ENCODE data around the gene CDH4. TPM values are rescaled to one million over a fixed set of nuclear protein-coding genes. Genes with fewer than 3 reads are reported as not detected.
"Not testable (repeated sequence)": the region's sequence is repeated elsewhere in the genome, so short reads cannot be mapped to it uniquely, and the experiment has no call there.

The CDH4 gene
- total and polyA plus RNA-seq, 2 donors, result 0.04 to 0.42 TPM

DNA sequence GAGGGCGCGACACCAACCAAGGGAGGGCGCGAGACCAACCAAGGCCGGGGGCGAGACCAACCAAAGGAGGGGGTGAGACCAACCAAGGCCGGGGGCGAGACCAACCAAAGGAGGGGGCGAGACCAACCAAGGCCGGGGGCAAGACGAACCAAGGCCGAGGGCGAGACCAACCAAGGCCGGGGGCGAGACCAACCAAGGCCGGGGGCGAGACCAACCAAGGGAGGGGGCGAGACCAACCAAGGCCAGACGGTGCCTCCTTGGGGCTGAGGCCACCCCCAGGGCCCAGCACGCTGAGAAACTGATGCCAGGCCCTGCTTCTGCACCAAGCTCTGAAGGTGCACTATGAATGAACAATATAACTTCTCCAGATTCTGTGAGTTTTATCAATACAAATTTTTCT is 726.4 kb downstream of the CDH4 start:
- no peak overlapping the region for H3K4me3 ChIP-seq (ENCODE audit: low read depth, low read length)
- 98% methylated on average over 20 of the region's 20 CpGs for WGBS
- H3K36me3 ChIP-seq (ENCODE audit: insufficient read depth), result no peaks in the 10 kb centered on the region
- no peak overlapping the region for H3K27ac ChIP-seq (ENCODE audit: low read depth)
- no peak for DNase-seq (ENCODE audit: extremely low spot score)
- H3K4me1 ChIP-seq (ENCODE audit: insufficient read depth), result no peaks in the 10 kb centered on the region

- WGBS, result 97% methylated on average over 12 of the region's 12 CpGs
These were observed 727.0 kb downstream of the CDH4 start for GRCh38 chr20:61979090-61979489.

DNA sequence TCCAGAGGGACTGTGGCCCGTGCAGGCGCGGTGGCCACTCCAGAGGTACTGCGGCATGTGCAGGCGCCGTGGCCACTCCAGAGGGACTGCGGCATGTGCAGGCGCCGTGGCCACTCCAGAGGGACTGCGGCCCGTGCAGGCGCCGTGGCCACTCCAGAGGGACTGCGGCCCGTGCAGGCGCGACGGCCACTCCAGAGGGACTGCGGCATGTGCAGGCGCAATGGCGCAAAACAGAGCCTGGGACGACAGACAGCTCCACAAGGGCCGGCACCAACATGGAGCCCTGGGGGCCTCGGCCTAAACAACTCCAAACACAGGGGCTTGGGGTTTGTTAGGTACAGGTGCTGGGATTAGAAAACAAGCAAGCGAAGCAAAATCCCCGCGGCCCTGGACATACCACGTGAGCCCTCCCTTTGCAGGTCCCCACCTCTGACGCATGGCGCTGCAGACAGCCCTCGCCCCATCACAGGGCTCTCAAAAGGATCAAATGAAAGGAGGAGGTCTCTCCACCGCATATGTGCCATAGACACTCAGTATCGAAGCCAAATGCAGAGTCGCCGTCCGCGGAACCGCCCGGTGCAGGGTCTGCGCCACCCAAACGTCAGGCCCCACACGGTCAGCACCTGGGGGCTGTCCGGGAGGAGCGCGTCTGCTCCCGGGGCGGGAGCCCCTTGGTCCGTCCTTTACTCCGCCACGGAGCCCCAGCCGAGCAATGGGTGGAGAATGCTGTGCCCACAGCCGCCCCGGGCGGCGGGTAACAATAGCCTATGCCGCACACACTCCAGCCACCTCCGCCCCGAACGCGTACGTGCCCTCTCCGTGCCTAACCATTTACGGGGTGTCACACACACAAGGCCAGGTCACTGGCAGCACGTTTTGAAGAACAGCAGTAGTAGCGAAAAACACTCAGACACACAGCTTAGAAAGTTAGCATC is 727.9 kb downstream of the CDH4 start:
- no peak for DNase-seq (ENCODE audit: extremely low spot score)
- 96% methylated on average over 65 of the region's 65 CpGs for WGBS
- peaks cover under 1% of the 10 kb centered on the region for H3K36me3 ChIP-seq (ENCODE audit: insufficient read depth)
- no peak overlapping the region for H3K27ac ChIP-seq (ENCODE audit: low read depth)
- H3K4me3 ChIP-seq (ENCODE audit: low read depth, low read length), result no peak overlapping the region
- no peaks in the 10 kb centered on the region for H3K4me1 ChIP-seq (ENCODE audit: insufficient read depth)

More at GRCh38 chr20:61979090-61979489, 727.0 kb downstream of the CDH4 start:
- Histone ChIP-seq H3K36me3 (ENCODE audit: insufficient read depth) (no peaks in the 10 kb centered on the region), H3K4me1 (ENCODE audit: insufficient read depth) (no peaks in the 10 kb centered on the region), H3K27ac (ENCODE audit: low read depth) (no peak overlapping the region), H3K4me3 (ENCODE audit: low read depth, low read length) (no peak overlapping the region)
- no peak for DNase-seq (ENCODE audit: extremely low spot score)

- H3K4me1 ChIP-seq (ENCODE audit: insufficient read depth), result no peaks in the 10 kb centered on the region
- H3K27ac ChIP-seq (ENCODE audit: low read depth), result no peak overlapping the region
- H3K36me3 ChIP-seq (ENCODE audit: insufficient read depth), result peaks cover 2% of the 10 kb centered on the region
- WGBS, result 79% methylated on average over 22 of the region's 22 CpGs
- DNase-seq (ENCODE audit: extremely low spot score), result no peak
- no peak overlapping the region for H3K4me3 ChIP-seq (ENCODE audit: low read depth, low read length)
These were observed 728.9 kb downstream of the CDH4 start for GRCh38 chr20:61980647-61981583.

GRCh38 chr20:61981691-61982090 is 729.6 kb downstream of the CDH4 start:
- DNase-seq (ENCODE audit: extremely low spot score); H3K36me3 ChIP-seq (ENCODE audit: insufficient read depth); H3K27ac ChIP-seq (ENCODE audit: low read depth); H3K4me3 ChIP-seq (ENCODE audit: low read depth, low read length); H3K4me1 ChIP-seq (ENCODE audit: insufficient read depth): not testable (repeated sequence)
- 85% methylated on average over 11 of the region's 11 CpGs for WGBS

- H3K36me3 ChIP-seq (ENCODE audit: insufficient read depth), result peaks cover 2% of the 10 kb centered on the region
- no peaks in the 10 kb centered on the region for H3K4me1 ChIP-seq (ENCODE audit: insufficient read depth)
- H3K4me3 ChIP-seq (ENCODE audit: low read depth, low read length), result no peak overlapping the region
- DNase-seq (ENCODE audit: extremely low spot score), result no peak
- 84% methylated on average over 18 of the region's 18 CpGs for WGBS
- no peak overlapping the region for H3K27ac ChIP-seq (ENCODE audit: low read depth)
These were observed 730.3 kb downstream of the CDH4 start for GRCh38 chr20:61982191-61982950.

GRCh38 chr20:61982951-61983315 is 730.9 kb downstream of the CDH4 start:
- no peak overlapping the region for H3K27ac ChIP-seq (ENCODE audit: low read depth)
- DNase-seq (ENCODE audit: extremely low spot score), result no peak
- H3K4me1 ChIP-seq (ENCODE audit: insufficient read depth), result no peaks in the 10 kb centered on the region
- peaks cover 2% of the 10 kb centered on the region for H3K36me3 ChIP-seq (ENCODE audit: insufficient read depth)
- 92% methylated on average over 11 of the region's 11 CpGs for WGBS
- H3K4me3 ChIP-seq (ENCODE audit: low read depth, low read length), result no peak overlapping the region

DNA sequence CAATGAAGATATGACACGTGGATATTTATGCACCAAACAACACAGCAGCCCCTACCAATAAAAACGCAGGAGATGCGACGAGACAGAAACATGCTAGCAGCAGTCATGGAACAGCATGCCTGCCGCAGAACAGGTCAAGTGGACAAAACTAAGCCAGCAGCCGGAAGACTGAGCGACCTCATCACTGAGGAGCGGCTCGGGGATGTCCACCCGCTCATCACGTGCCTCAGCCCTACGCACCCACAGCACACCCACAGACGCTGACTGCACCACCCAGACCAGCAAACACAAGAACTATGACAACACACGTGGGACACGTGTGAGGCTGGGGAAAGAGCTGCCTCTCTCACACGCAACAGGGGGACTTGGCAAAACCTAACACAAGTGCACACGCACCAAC is 731.9 kb downstream of the CDH4 start:
- H3K4me1 ChIP-seq (ENCODE audit: insufficient read depth), result no peaks in the 10 kb centered on the region
- no peak for DNase-seq (ENCODE audit: extremely low spot score)
- peaks cover 3% of the 10 kb centered on the region for H3K36me3 ChIP-seq (ENCODE audit: insufficient read depth)
- WGBS, result 84% methylated on average over 17 of the region's 17 CpGs
- no peak overlapping the region for H3K27ac ChIP-seq (ENCODE audit: low read depth)
- H3K4me3 ChIP-seq (ENCODE audit: low read depth, low read length), result no peak overlapping the region

DNA sequence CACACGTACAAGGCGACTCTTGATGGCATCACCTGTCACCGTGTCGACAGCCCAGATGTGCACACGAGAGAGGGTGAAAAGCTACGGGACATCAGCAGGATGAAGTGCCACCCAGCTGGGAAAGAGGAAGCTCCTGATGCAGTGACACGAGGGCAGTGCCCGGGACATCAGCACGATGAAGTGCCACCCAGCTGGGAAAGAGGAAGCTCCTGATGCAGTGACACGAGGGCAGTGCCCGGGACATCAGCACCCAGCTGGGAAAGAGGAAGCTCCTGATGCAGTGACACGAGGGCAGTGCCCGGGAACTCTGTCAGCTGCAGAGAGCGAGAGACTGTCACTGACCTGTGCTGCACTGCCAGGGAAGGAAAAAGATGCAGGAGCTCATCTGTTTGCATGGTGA is 732.4 kb downstream of the CDH4 start:
- not testable (repeated sequence) for DNase-seq (ENCODE audit: extremely low spot score); H3K36me3 ChIP-seq (ENCODE audit: insufficient read depth); H3K4me1 ChIP-seq (ENCODE audit: insufficient read depth); H3K27ac ChIP-seq (ENCODE audit: low read depth); H3K4me3 ChIP-seq (ENCODE audit: low read depth, low read length)
- WGBS, result 89% methylated on average over 14 of the region's 14 CpGs

GRCh38 chr20:61985096-61985495 is 733.0 kb downstream of the CDH4 start:
- Histone ChIP-seq H3K4me1 (ENCODE audit: insufficient read depth) (no peaks in the 10 kb centered on the region), H3K36me3 (ENCODE audit: insufficient read depth) (peaks cover 6% of the 10 kb centered on the region), H3K4me3 (ENCODE audit: low read depth, low read length) (no peak overlapping the region), H3K27ac (ENCODE audit: low read depth) (no peak overlapping the region)
- no peak for DNase-seq (ENCODE audit: extremely low spot score)
- 90% methylated on average over 6 of the region's 6 CpGs for WGBS

- no peaks in the 10 kb centered on the region for H3K4me1 ChIP-seq (ENCODE audit: insufficient read depth)
- H3K36me3 ChIP-seq (ENCODE audit: insufficient read depth), result peaks cover 7% of the 10 kb centered on the region
- no peak overlapping the region for H3K4me3 ChIP-seq (ENCODE audit: low read depth, low read length)
- no peak for DNase-seq (ENCODE audit: extremely low spot score)
- WGBS, result 88% methylated on average over 16 of the region's 16 CpGs
- no peak overlapping the region for H3K27ac ChIP-seq (ENCODE audit: low read depth)
These were observed 734.8 kb downstream of the CDH4 start for GRCh38 chr20:61986762-61987321.

- H3K36me3 ChIP-seq (ENCODE audit: insufficient read depth), result peaks cover 9% of the 10 kb centered on the region
- H3K27ac ChIP-seq (ENCODE audit: low read depth), result no peak overlapping the region
- WGBS, result 96% methylated on average over 18 of the region's 18 CpGs
- no peak overlapping the region for H3K4me3 ChIP-seq (ENCODE audit: low read depth, low read length)
- no peaks in the 10 kb centered on the region for H3K4me1 ChIP-seq (ENCODE audit: insufficient read depth)
- DNase-seq (ENCODE audit: extremely low spot score), result no peak
These were observed 736.6 kb downstream of the CDH4 start for GRCh38 chr20:61988665-61989064.

GRCh38 chr20:61989741-61990140 is 737.7 kb downstream of the CDH4 start:
- no peaks in the 10 kb centered on the region for H3K4me1 ChIP-seq (ENCODE audit: insufficient read depth)
- no peak for DNase-seq (ENCODE audit: extremely low spot score)
- WGBS, result 88% methylated on average over 14 of the region's 14 CpGs
- no peak overlapping the region for H3K4me3 ChIP-seq (ENCODE audit: low read depth, low read length)
- no peak overlapping the region for H3K27ac ChIP-seq (ENCODE audit: low read depth)
- peaks cover 9% of the 10 kb centered on the region for H3K36me3 ChIP-seq (ENCODE audit: insufficient read depth)

All from urinary bladder (tissue), 4 donors.